Trophoblast cell (in vitro differentiated cells and primary cell): ENCODE results near the gene RPL31.

Experiments used
- DNase-seq, 2 donors: peaks; one replicate each; pipeline ENCODE4 v3.0.0-alpha.2; 2016
- H2AFZ ChIP-seq: 2 replicates; pipeline ENCODE4 v1.6.1; 2013; ENCODE audit warnings: low read length, moderate library complexity, mild to moderate bottlenecking; ENCODE audit not compliant: insufficient read depth, poor library complexity
- H2AK5ac ChIP-seq: 2 replicates; pipeline ENCODE4 v1.6.1; 2013; ENCODE audit warnings: mild to moderate bottlenecking, low read length
- H2BK120ac ChIP-seq: 2 replicates; pipeline ENCODE4 v1.6.1; 2013; ENCODE audit warnings: low read length, mild to moderate bottlenecking, moderate library complexity; ENCODE audit not compliant: insufficient read depth, poor library complexity
- H2BK12ac ChIP-seq: 2 replicates; pipeline ENCODE4 v1.6.1; 2013; ENCODE audit warnings: mild to moderate bottlenecking, low read length, moderate library complexity
- H2BK5ac ChIP-seq: 2 replicates; pipeline ENCODE4 v1.6.1; 2013; ENCODE audit warnings: low read length, low read depth, moderate library complexity, mild to moderate bottlenecking; ENCODE audit not compliant: poor library complexity
- H3K14ac ChIP-seq: 2 replicates; pipeline ENCODE4 v1.6.1; 2013; ENCODE audit warnings: mild to moderate bottlenecking, low read length
- H3K18ac ChIP-seq: 2 replicates; pipeline ENCODE4 v1.6.1; 2013; ENCODE audit warnings: mild to moderate bottlenecking, low read length
- H3K23ac ChIP-seq: 2 replicates; pipeline ENCODE4 v1.6.1; 2013; ENCODE audit warnings: low read length
- H3K27ac ChIP-seq: 2 replicates; pipeline ENCODE4 v1.5.1; 2013; ENCODE audit warnings: low read depth, mild to moderate bottlenecking, inconsistent platforms, low read length, moderate library complexity
- H3K27me3 ChIP-seq: 2 replicates; pipeline ENCODE4 v1.6.1; 2013; ENCODE audit warnings: inconsistent platforms, mild to moderate bottlenecking, low read length, moderate library complexity; ENCODE audit not compliant: insufficient read depth
- H3K36me3 ChIP-seq, 2 experiments: 1 replicate in 1 of 2; 2 replicates in 1 of 2; pipeline ENCODE4 v1.6.1; 2013; ENCODE audit warnings: low read length in 2 of 2, mild to moderate bottlenecking in 2 of 2, moderate library complexity in 1 of 2; ENCODE audit not compliant: insufficient read depth in 2 of 2, control insufficient read depth in 1 of 2
- H3K4ac ChIP-seq: 2 replicates; pipeline ENCODE4 v1.6.1; 2013; ENCODE audit warnings: low read depth, mild to moderate bottlenecking, low read length, moderate library complexity
- H3K4me1 ChIP-seq, 2 experiments: 1 replicate in 1 of 2; 2 replicates in 1 of 2; pipeline ENCODE4 v1.6.1; 2013; ENCODE audit warnings: low read length in 2 of 2, mild to moderate bottlenecking in 2 of 2, moderate library complexity in 1 of 2; ENCODE audit not compliant: insufficient read depth in 2 of 2, control insufficient read depth in 1 of 2
- H3K4me2 ChIP-seq: 2 replicates; pipeline ENCODE4 v1.6.1; 2013; ENCODE audit warnings: inconsistent platforms, mild to moderate bottlenecking, low read length, moderate library complexity
- H3K4me3 ChIP-seq: 2 replicates; pipeline ENCODE4 v1.5.1; 2013; ENCODE audit warnings: mild to moderate bottlenecking, low read depth, low read length, inconsistent platforms
- H3K79me1 ChIP-seq: one replicate; pipeline ENCODE4 v1.6.1; 2013; ENCODE audit warnings: low read length
- H3K79me2 ChIP-seq: 2 replicates; pipeline ENCODE4 v1.6.1; 2013; ENCODE audit warnings: low read length, mild to moderate bottlenecking; ENCODE audit not compliant: control insufficient read depth, insufficient read depth, poor library complexity
- H3K9ac ChIP-seq: 2 replicates; pipeline ENCODE4 v1.6.1; 2013; ENCODE audit warnings: mild to moderate bottlenecking, low read length
- H3K9me3 ChIP-seq: 2 replicates; pipeline ENCODE4 v1.6.1; 2013; ENCODE audit warnings: low read depth, mild to moderate bottlenecking, control low read depth, inconsistent platforms, low read length; ENCODE audit not compliant: insufficient read depth
- H4K12ac ChIP-seq: 2 replicates; pipeline ENCODE4 v1.6.1; 2013; ENCODE audit warnings: low read depth, mild to moderate bottlenecking, low read length, moderate library complexity
- H4K8ac ChIP-seq: 2 replicates; pipeline ENCODE4 v1.6.1; 2013; ENCODE audit warnings: low read depth, mild to moderate bottlenecking, low read length, moderate library complexity
- H4K91ac ChIP-seq: one replicate; pipeline ENCODE4 v1.6.1; 2013; ENCODE audit warnings: low read depth, mild to moderate bottlenecking, low read length, moderate library complexity
- WGBS: extraction: QIAGEN DNeasy Blood & Tissue Kit; methylation state at CpG from one replicate; pipeline ENCODE4 v1.1.7; 2013; ENCODE audit warnings: missing lambda C conversion rate; ENCODE audit not compliant: insufficient read length, insufficient coverage; ENCODE audit errors: extremely low coverage; 5-methylcytosine and 5-hydroxymethylcytosine counted together

The RPL31 gene

GRCh38 chr2:100955226-100955625, 46.9 kb upstream of the RPL31 start:
- Histone ChIP-seq H3K9ac (no peak overlapping the region), H3K4me3 (peak overlapping the region; percentile 43), H3K79me2 (no peaks in the 10 kb centered on the region), H3K36me3 (no peaks in the 10 kb centered on the region), H4K8ac (no peak overlapping the region), H3K4ac (no peak overlapping the region), H3K23ac (no peak overlapping the region), H2BK5ac (no peak overlapping the region), H3K79me1 (no peaks in the 10 kb centered on the region), H3K27me3 (no peaks in the 10 kb centered on the region), H4K91ac (no peak overlapping the region), H3K4me1 (no peaks in the 10 kb centered on the region), H4K12ac (no peak overlapping the region), H2AK5ac (no peak overlapping the region), H3K27ac (no peak overlapping the region), H3K14ac (no peak overlapping the region), H2BK120ac (no peak overlapping the region), H3K18ac (no peak overlapping the region), H3K4me2 (no peak overlapping the region), H3K9me3 (no peaks in the 10 kb centered on the region), H2AFZ (no peak overlapping the region), H2BK12ac (no peak overlapping the region)
- no peak for DNase-seq
- no CpG with 5 or more reads among the region's 4 CpGs for WGBS

DNA sequence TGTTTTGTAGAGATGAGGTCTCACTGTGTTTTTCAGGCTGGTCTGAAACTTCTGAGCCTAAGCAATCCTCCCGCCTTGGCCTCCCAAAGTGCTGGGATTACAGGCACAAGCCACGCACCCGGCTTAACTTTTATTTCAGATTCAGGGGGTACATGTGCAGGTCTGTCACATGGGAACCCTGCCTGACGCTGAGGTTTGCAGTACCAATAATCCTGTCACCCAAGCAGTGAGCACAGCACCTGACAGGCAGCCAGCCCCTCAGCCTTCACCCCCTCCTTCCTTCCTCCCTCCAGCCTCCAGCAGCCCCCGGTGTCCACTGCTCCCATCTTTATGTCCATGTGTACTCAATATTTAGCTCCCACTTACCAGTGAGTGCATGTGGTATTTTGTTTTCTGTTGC, 46.0 kb upstream of the RPL31 start:
- no peak overlapping the region for H3K4ac ChIP-seq
- no peaks in the 10 kb centered on the region for H3K79me1 ChIP-seq
- H3K36me3 ChIP-seq: no peaks in the 10 kb centered on the region
- H3K27me3 ChIP-seq: no peaks in the 10 kb centered on the region
- H4K12ac ChIP-seq: no peak overlapping the region
- no peak overlapping the region for H3K4me2 ChIP-seq
- no peak overlapping the region for H3K9ac ChIP-seq
- H4K91ac ChIP-seq: no peak overlapping the region
- H2BK120ac ChIP-seq: no peak overlapping the region
- H4K8ac ChIP-seq: no peak overlapping the region
- no CpG with 5 or more reads among the region's 5 CpGs for WGBS
- no peak overlapping the region for H3K4me3 ChIP-seq
- no peak overlapping the region for H2AFZ ChIP-seq
- no peak overlapping the region for H2BK12ac ChIP-seq
- no peaks in the 10 kb centered on the region for H3K4me1 ChIP-seq
- H2AK5ac ChIP-seq: no peak overlapping the region
- no peak overlapping the region for H3K18ac ChIP-seq
- no peak overlapping the region for H3K27ac ChIP-seq
- H3K14ac ChIP-seq: no peak overlapping the region
- no peaks in the 10 kb centered on the region for H3K9me3 ChIP-seq
- H2BK5ac ChIP-seq: no peak overlapping the region
- H3K23ac ChIP-seq: no peak overlapping the region
- H3K79me2 ChIP-seq: no peaks in the 10 kb centered on the region
- DNase-seq: no peak

DNA sequence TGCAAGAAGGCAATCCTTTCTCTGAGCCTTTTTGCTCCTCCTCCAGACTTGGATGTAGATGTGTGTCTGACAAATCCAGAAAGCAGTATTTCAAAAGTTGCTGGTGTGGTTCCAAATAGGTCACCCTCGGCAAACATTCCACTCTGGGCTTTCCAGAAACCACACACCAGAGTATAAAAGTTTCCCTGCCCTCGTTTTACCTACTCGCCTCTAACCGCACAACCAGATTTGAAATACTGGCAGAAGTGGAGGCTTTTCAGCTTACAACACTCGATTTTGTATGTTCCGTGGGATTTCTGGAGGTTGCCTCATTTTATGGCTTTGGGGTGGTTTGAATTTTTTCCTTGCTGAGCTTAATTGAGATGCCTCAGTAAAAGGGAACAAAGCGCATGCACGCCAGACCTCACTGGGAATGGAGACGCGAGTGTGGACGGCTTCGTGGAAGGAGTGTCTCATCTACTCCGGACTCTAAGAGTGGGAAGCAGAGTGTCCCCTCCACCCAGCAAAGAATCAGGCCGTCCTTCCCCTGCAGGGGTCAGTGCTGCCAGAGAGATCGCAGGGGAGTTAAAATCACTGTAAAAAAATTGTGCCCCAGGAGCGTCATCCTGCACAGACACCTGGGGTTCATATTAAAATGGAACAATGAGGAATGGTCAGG, 44.0 kb upstream of the RPL31 start:
- Histone ChIP-seq H3K4ac (no peak overlapping the region), H3K79me1 (no peaks in the 10 kb centered on the region), H3K23ac (no peak overlapping the region), H3K4me1 (no peaks in the 10 kb centered on the region), H3K27me3 (no peaks in the 10 kb centered on the region), H3K14ac (no peak overlapping the region), H4K8ac (no peak overlapping the region), H3K36me3 (no peaks in the 10 kb centered on the region), H2AK5ac (no peak overlapping the region), H2AFZ (no peak overlapping the region), H3K79me2 (no peaks in the 10 kb centered on the region), H3K9ac (no peak overlapping the region), H3K4me3 (no peak overlapping the region), H4K12ac (no peak overlapping the region), H2BK12ac (no peak overlapping the region), H3K9me3 (no peaks in the 10 kb centered on the region), H3K27ac (no peak overlapping the region), H2BK5ac (no peak overlapping the region), H3K18ac (no peak overlapping the region), H4K91ac (no peak overlapping the region), H3K4me2 (no peak overlapping the region), H2BK120ac (no peak overlapping the region)
- no peak for DNase-seq
- WGBS: no CpG with 5 or more reads among the region's 16 CpGs

DNA sequence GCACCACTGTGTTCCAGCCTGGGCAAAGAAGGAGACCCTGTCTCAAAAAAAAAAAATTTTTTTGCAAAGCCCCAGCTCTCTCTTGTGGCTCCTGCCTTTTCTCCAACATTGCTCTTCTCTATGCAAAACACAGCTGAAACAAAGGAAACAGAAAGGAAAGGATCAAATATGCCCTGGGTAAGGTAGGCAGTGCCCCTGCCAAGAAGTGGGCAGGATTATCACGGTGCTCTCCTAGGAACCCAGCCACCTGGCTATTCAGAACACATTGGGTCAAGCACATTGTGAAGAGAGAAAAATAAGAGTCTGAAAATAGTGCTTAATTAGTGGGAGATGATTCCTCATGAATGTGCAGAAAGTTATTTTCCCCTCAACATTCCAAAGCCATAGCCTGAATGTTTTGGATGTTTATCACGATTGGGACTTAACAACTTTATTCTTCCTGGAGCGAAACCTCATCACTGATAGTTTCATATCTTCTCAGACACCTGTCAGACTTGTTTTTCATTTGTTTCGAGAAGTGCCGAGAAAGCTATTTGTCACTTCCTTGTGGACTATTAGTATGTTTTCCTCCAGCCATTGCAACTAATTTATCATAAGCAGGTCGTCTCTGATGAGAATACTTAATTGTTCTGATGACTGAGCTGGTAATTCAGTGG, 42.7 kb upstream of the RPL31 start:
- no peak overlapping the region for H2AFZ ChIP-seq
- no peaks in the 10 kb centered on the region for H3K79me2 ChIP-seq
- H2BK5ac ChIP-seq: no peak overlapping the region
- H3K4me2 ChIP-seq: no peak overlapping the region
- no peak overlapping the region for H2BK120ac ChIP-seq
- no peaks in the 10 kb centered on the region for H3K36me3 ChIP-seq
- H4K91ac ChIP-seq: no peak overlapping the region
- H4K12ac ChIP-seq: no peak overlapping the region
- H3K18ac ChIP-seq: no peak overlapping the region
- no CpG with 5 or more reads among the region's 6 CpGs for WGBS
- no peak overlapping the region for H3K14ac ChIP-seq
- no peak overlapping the region for H2BK12ac ChIP-seq
- no peaks in the 10 kb centered on the region for H3K79me1 ChIP-seq
- no peak overlapping the region for H3K4me3 ChIP-seq
- no peaks in the 10 kb centered on the region for H3K27me3 ChIP-seq
- no peak overlapping the region for H3K4ac ChIP-seq
- no peak overlapping the region for H3K27ac ChIP-seq
- peak in 1 of 2 donors; percentile 45 for DNase-seq
- H2AK5ac ChIP-seq: no peak overlapping the region
- no peaks in the 10 kb centered on the region for H3K4me1 ChIP-seq
- no peak overlapping the region for H4K8ac ChIP-seq
- no peaks in the 10 kb centered on the region for H3K9me3 ChIP-seq
- H3K9ac ChIP-seq: no peak overlapping the region
- no peak overlapping the region for H3K23ac ChIP-seq
